HG02840 (cell line): ENCODE data around the gene ETFDH.
"Not testable (repeated sequence)": the region's sequence is repeated elsewhere in the genome, so short reads cannot be mapped to it uniquely, and the experiment has no call there.

Experiments used
- ATAC-seq: cut with Tn5 transposase; IDR thresholded peaks from one replicate; pipeline ENCODE4 v1.9.1; 2021; ENCODE audit warnings: mild to moderate bottlenecking, moderate library complexity, moderate number of reproducible peaks; ENCODE audit not compliant: unreplicated experiment, low FRiP score

The ETFDH gene

DNA sequence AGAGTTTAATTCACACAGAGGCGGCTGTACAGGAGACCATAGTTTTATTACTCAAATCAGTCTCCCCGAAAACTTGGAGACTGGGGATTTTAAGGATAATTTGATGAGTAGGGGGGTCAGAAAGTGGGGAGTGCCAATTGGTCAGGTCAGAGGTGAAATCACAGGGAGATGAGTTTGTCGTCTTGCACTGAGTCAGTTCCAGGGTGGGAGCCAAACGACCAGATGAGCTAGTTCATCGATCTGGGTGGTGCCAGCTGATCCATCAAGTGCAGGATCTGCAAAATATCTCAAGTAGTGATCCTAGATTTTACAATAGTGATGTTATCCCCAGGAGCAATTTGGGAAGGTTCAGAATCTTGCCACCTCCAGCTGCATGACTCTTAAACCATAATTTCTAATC is 4.0 kb downstream of the ETFDH start:
- ATAC-seq, result no peak

GRCh38 chr4:158678767-158679166 is 6.7 kb downstream of the ETFDH start:
- ATAC-seq, result no peak

- no peak for ATAC-seq
These were observed 9.5 kb downstream of the ETFDH start for GRCh38 chr4:158681629-158682028.

GRCh38 chr4:158682066-158682465 is 10.0 kb downstream of the ETFDH start:
- ATAC-seq, result no peak

- ATAC-seq, result no peak
These were observed 16.7 kb downstream of the ETFDH start for GRCh38 chr4:158688813-158689212.

GRCh38 chr4:158704274-158704673 is 32.2 kb downstream of the ETFDH start:
- no peak for ATAC-seq

DNA sequence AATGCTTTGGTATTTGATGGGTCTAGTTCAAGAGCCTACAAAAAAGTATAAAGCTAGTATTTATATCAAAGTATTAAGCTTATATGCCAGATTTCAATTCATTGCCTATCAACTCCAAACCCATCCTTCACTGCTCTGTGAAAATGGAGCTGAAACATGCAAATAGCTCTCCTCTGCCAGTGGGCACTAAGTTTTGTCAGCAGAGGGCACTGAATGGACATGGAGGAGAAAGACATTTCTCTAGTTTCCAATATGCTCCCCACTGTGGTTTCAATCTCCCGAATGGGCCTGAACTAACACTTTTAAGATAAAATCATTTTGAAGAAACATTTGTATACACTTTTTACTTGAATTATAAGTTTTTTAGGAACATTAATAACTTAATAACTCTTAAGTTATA is 38.7 kb downstream of the ETFDH start:
- no peak for ATAC-seq

- not testable (repeated sequence) for ATAC-seq
These were observed 40.5 kb downstream of the ETFDH start for GRCh38 chr4:158712622-158713021.

GRCh38 chr4:158714937-158715336 is 42.8 kb downstream of the ETFDH start:
- ATAC-seq, result no peak

- ATAC-seq, result no peak
These were observed 43.7 kb downstream of the ETFDH start for GRCh38 chr4:158715802-158716201.

- no peak for ATAC-seq
These were observed 49.6 kb downstream of the ETFDH start for GRCh38 chr4:158721680-158722079.

DNA sequence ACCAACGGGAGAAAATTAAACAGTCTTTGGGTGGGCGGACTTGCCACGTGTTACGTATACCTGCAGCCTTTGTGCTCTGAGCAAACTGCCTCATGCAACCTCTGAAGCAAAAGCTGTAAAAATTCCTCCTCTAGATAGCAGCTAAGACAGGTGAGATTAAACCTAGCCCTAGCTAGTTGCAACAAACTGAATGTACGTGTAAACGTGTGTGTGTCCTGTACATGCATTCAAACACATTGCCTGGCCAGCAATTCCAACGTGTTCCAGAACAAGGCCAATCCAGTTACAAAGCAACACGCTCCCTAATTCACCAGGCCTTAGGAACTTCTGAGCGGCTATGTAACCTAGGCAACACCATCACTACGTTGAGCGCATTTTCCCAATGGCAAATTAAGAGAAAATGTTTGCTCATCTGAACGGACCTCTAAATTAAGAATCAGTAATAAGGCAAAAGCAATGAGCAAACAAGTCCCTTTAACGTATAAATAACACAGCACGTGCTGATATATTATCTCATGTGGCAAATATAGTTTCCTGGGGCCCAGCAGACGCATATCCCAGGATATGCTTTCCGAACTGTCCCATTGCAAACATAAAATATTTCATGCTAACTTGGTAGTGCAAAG is 50.3 kb downstream of the ETFDH start:
- no peak for ATAC-seq

DNA sequence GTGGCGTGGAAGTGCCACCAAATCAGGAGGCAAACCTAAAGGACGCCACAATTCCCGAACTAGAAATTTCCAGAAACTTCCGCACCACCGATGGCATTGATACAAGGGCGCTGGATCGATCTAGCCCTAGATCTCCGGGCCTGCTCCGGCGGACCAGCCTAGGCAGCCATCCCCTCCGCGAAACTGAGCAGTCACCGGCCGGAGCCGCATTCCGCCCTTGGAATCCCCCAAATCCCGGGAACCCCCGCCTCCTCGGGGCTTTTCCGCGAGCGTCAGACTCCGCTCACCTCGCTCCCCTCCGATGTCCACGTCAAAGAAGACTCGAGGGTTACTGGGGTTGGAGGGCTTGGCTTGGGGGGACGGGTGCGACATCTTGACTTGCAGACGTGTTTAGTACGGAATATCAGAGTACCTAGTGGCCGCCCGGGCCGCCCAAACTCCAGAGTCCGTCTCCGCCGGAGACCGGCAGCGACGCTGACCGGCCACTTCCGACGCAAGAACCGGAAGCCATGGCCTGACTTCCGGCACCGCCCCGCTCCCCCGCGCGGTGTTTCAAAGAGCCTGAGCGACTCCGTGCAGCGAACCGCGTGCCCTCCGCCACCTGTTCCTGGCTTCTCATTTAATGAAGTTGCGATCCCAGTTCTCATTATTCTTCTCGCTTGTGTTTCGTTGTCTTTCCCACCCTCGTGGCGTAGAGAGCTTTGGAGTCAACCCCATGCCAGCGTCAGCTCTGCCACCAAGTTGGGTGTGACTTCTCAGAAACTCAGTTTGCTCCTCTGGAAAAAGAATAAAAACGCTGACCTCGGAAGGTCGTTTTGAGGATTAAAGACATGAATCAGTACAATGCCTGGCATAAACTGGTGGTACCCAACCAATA is 51.1 kb downstream of the ETFDH start, which contains the start of gene PPID:
PPID (minus strand) TSS at position 480 of the 877 bp plus-strand sequence; CDS start at position 372, 108 bp downstream.
- ATAC-seq, result peak; percentile 95

- ATAC-seq, result no peak
These were observed 52.5 kb downstream of the ETFDH start for GRCh38 chr4:158724637-158725036.

GRCh38 chr4:158726633-158727032 is 54.5 kb downstream of the ETFDH start:
- no peak for ATAC-seq

- ATAC-seq, result no peak
These were observed 56.1 kb downstream of the ETFDH start for GRCh38 chr4:158728236-158728635.

GRCh38 chr4:158729716-158730559 is 57.8 kb downstream of the ETFDH start:
- peak; percentile 70 for ATAC-seq

DNA sequence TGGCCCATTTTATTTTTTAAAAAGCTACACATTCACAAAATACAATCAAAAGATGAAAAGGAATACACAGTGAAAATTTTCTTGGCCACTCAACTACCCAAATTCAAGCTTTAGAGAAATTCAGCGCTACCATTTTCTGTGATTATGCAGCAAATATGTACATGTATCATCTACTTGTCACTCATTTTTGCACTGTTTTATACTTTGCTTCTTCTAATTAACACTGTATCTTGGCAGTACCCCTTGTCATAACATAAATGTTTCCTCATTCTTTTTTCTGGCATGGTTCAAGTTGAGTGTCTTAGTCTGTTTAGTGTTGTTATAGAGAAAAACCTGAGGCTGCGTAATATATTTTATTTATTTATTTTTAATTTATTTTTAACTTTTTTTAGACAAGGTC is 66.8 kb downstream of the ETFDH start:
- ATAC-seq, result no peak

GRCh38 chr4:158739600-158739999 is 67.5 kb downstream of the ETFDH start:
- no peak for ATAC-seq

DNA sequence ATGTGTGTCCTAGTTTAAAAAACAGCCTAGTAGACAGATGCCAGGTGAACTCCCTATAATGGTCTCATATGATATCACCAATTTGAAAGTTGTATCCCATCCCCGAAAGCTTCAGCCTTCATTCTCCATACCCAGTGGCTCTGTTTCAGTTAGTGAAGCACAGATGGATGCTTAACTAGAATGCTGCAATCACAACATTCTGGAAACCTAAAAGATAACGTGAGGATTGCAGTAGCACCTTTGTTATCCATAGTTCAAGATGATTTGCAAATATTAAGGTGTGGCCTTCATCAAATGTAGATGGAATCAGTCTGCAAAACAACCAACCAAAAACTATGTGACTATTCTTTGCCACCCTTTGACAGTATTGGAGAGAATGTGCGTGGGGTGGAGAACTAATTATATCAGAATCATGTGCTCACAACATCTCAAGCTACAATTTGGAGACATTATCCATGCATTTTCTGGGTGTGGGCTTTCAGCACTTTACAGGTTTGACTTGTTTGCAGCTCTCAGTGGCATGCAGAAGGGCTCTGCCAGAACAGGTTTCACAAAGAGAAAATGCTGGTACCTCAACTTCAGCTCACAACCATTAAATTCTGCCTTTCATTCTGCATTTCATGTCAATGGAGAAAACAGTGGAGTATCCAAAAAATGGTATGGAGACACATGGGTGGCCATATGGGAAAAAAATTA is 69.4 kb downstream of the ETFDH start:
- no peak for ATAC-seq
